MM.1S (cell line): Measurements from ENCODE around the gene NRIP2.

Experiments
- DNase-seq: peaks from one replicate; pipeline ENCODE4 v3.0.0-alpha.2; 2015
- H2AFZ ChIP-seq: fragments of 300-600 bp; sonication (generic); 2 replicates; pipeline ENCODE4 v1.6.0; 2016; ENCODE audit warnings: antibody characterized with exemption, low read length
- H3F3A ChIP-seq: fragments of 300-600 bp; sonication (generic); 2 replicates; pipeline ENCODE4 v1.6.1; 2016; ENCODE audit warnings: mild to moderate bottlenecking, antibody characterized with exemption, low read length, moderate library complexity, mixed read lengths; ENCODE audit not compliant: insufficient read depth
- H3K27ac ChIP-seq: fragments of 300-600 bp; sonication (generic); 2 replicates; pipeline ENCODE4 v1.5.1; 2016; ENCODE audit warnings: mild to moderate bottlenecking, low read length
- H3K27me3 ChIP-seq: fragments of 300-600 bp; sonication (generic); replicated peaks from 2 replicates; pipeline ENCODE4 v1.6.0; 2016; ENCODE audit warnings: low read length; ENCODE audit not compliant: insufficient read depth
- H3K36me3 ChIP-seq: fragments of 300-600 bp; sonication (generic); replicated peaks from 2 replicates; pipeline ENCODE4 v1.6.1; 2016; ENCODE audit warnings: mild to moderate bottlenecking, low read length, mixed read lengths; ENCODE audit not compliant: insufficient read depth
- H3K4me1 ChIP-seq: fragments of 300-600 bp; sonication (generic); 2 replicates; pipeline ENCODE4 v1.6.1; 2016; ENCODE audit warnings: low read length, mixed read lengths
- H3K4me2 ChIP-seq: fragments of 300-600 bp; sonication (generic); 2 replicates; pipeline ENCODE4 v1.6.0; 2016; ENCODE audit warnings: low read depth, low read length
- H3K4me3 ChIP-seq: fragments of 300-600 bp; sonication (generic); 2 replicates; pipeline ENCODE4 v1.5.1; 2016; ENCODE audit warnings: low read length, mixed read lengths
- H3K79me2 ChIP-seq: fragments of 300-600 bp; sonication (generic); 2 replicates; pipeline ENCODE4 v1.6.1; 2016; ENCODE audit warnings: mixed run types, low read length, mixed read lengths
- H3K9ac ChIP-seq: fragments of 300-600 bp; sonication (generic); 2 replicates; pipeline ENCODE4 v1.6.1; 2016; ENCODE audit warnings: low read length, mixed read lengths
- H3K9me2 ChIP-seq: fragments of 300-600 bp; sonication (generic); replicated peaks from 2 replicates; pipeline ENCODE4 v1.6.1; 2016; ENCODE audit warnings: mild to moderate bottlenecking, low read length, mixed read lengths; ENCODE audit not compliant: insufficient read depth
- H3K9me3 ChIP-seq: fragments of 300-600 bp; sonication (generic); replicated peaks from 2 replicates; pipeline ENCODE4 v1.6.1; 2016; ENCODE audit warnings: mild to moderate bottlenecking, low read length, mixed read lengths; ENCODE audit not compliant: insufficient read depth
- H4K20me1 ChIP-seq: fragments of 300-600 bp; sonication (generic); 2 replicates; pipeline ENCODE4 v1.6.1; 2016; ENCODE audit warnings: mild to moderate bottlenecking, low read length, moderate library complexity, mixed read lengths; ENCODE audit not compliant: insufficient read depth
- CTCF ChIP-seq: fragments of 300-600 bp; sonication (generic); IDR thresholded peaks from 2 replicates; pipeline ENCODE4 v1.5.1; 2016; ENCODE audit warnings: antibody characterized with exemption, low read length, mixed read lengths
- EZH2 ChIP-seq: fragments of 300-600 bp; sonication (generic); optimal IDR thresholded peaks from 2 replicates; pipeline ENCODE3; 2017; ENCODE audit warnings: low read depth, mild to moderate bottlenecking, antibody characterized with exemption, low read length, mixed read lengths
- EZH2phosphoT487 ChIP-seq: fragments of 300-600 bp; sonication (generic); IDR thresholded peaks from 2 replicates; pipeline ENCODE4 v1.6.1; 2018; ENCODE audit warnings: antibody characterized with exemption, low read length

NRIP2 gene

GRCh38 chr12:2836574-2836973 lies 1.7 kb upstream of the NRIP2 start:
- H3K79me2 ChIP-seq: no peaks in the 10 kb centered on the region
- H3K36me3 ChIP-seq: no peaks in the 10 kb centered on the region
- no peak overlapping the region for H3K4me2 ChIP-seq
- H4K20me1 ChIP-seq: no peaks in the 10 kb centered on the region
- H3K4me1 ChIP-seq: no peaks in the 10 kb centered on the region
- H2AFZ ChIP-seq: no peak overlapping the region
- DNase-seq: no peak
- no peak overlapping the region for H3K9ac ChIP-seq
- H3K9me2 ChIP-seq: no peaks in the 10 kb centered on the region
- no peaks in the 10 kb centered on the region for H3K9me3 ChIP-seq
- TF ChIP-seq CTCF: no peak
- no peaks in the 10 kb centered on the region for H3K27me3 ChIP-seq
- H3F3A ChIP-seq: no peaks in the 10 kb centered on the region
- no peak overlapping the region for H3K4me3 ChIP-seq
- H3K27ac ChIP-seq: no peak overlapping the region

GRCh38 chr12:2835691-2836403 lies 1.0 kb upstream of the NRIP2 start:
- no peak overlapping the region for H3K9ac ChIP-seq
- no peaks in the 10 kb centered on the region for H3K36me3 ChIP-seq
- no peaks in the 10 kb centered on the region for H3F3A ChIP-seq
- no peak overlapping the region for H2AFZ ChIP-seq
- no peaks in the 10 kb centered on the region for H3K9me2 ChIP-seq
- H3K4me1 ChIP-seq: no peaks in the 10 kb centered on the region
- H3K79me2 ChIP-seq: no peaks in the 10 kb centered on the region
- H3K4me2 ChIP-seq: no peak overlapping the region
- no peaks in the 10 kb centered on the region for H3K9me3 ChIP-seq
- DNase-seq: no peak
- TF ChIP-seq EZH2 (no peak), CTCF (no peak), EZH2phosphoT487 (no peak)
- no peak overlapping the region for H3K27ac ChIP-seq
- no peak overlapping the region for H3K4me3 ChIP-seq
- no peaks in the 10 kb centered on the region for H3K27me3 ChIP-seq
- H4K20me1 ChIP-seq: no peaks in the 10 kb centered on the region

GRCh38 chr12:2833810-2834209 lies 1.0 kb downstream of the NRIP2 start:
- H3K36me3 ChIP-seq: no peaks in the 10 kb centered on the region
- H4K20me1 ChIP-seq: no peaks in the 10 kb centered on the region
- no peaks in the 10 kb centered on the region for H3K27me3 ChIP-seq
- no peak for TF ChIP-seq EZH2phosphoT487
- no peak for TF ChIP-seq CTCF
- TF ChIP-seq EZH2: no peak
- no peak overlapping the region for H3K4me3 ChIP-seq
- no peak overlapping the region for H3K4me2 ChIP-seq
- H3K9me3 ChIP-seq: no peaks in the 10 kb centered on the region
- no peak for DNase-seq
- H3K79me2 ChIP-seq: no peaks in the 10 kb centered on the region
- H3K27ac ChIP-seq: no peak overlapping the region
- no peaks in the 10 kb centered on the region for H3K9me2 ChIP-seq
- no peaks in the 10 kb centered on the region for H3K4me1 ChIP-seq
- no peak overlapping the region for H3K9ac ChIP-seq
- H3F3A ChIP-seq: no peaks in the 10 kb centered on the region
- H2AFZ ChIP-seq: no peak overlapping the region
